Suprapubic skin (tissue), 4 donors: ENCODE results near the gene FLYWCH2. TPM values are rescaled to one million over a fixed set of nuclear protein-coding genes. Genes with fewer than 3 reads are reported as not detected.

ENCODE experiments used
- DNase-seq, 2 donors: peaks; one replicate each; pipeline ENCODE4 v3.0.0-alpha.2; 2019; ENCODE audit warnings: low spot score in 2 of 2
- H3K27ac ChIP-seq: fragments of 200-600 bp; sonication (generic); one replicate; pipeline ENCODE4 v1.5.1; 2019
- H3K27me3 ChIP-seq: fragments of 200-600 bp; sonication (generic); one replicate; pipeline ENCODE4 v1.5.1; 2019
- H3K36me3 ChIP-seq: fragments of 200-600 bp; sonication (generic); one replicate; pipeline ENCODE4 v1.5.1; 2019
- H3K4me1 ChIP-seq: fragments of 200-600 bp; sonication (generic); one replicate; pipeline ENCODE4 v1.5.1; 2019
- H3K4me3 ChIP-seq: fragments of 200-600 bp; sonication (generic); one replicate; pipeline ENCODE4 v1.5.1; 2019; ENCODE audit warnings: mild to moderate bottlenecking
- H3K9me3 ChIP-seq: fragments of 200-600 bp; sonication (generic); one replicate; pipeline ENCODE4 v1.5.1; 2019
- CTCF ChIP-seq, 2 donors: fragments of 200-600 bp in 1 of 2; fragments of 450-650 bp in 1 of 2; sonication (generic) in 1 of 2; IDR thresholded peaks; one replicate each; pipeline ENCODE4 v1.5.1; 2016 to 2019; ENCODE audit warnings: antibody characterized with exemption in 2 of 2, mild to moderate bottlenecking in 1 of 2, moderate library complexity in 1 of 2
- EP300 ChIP-seq: sonication (generic); formaldehyde crosslinking; IDR thresholded peaks from one replicate; pipeline ENCODE4 v1.6.1; 2017; ENCODE audit warnings: antibody characterized with exemption
- POLR2A ChIP-seq, 2 donors: fragments of 450-650 bp; IDR thresholded peaks; one replicate each; pipeline ENCODE4 v1.6.1; 2017; ENCODE audit warnings: antibody characterized with exemption in 2 of 2, mild to moderate bottlenecking in 2 of 2, moderate library complexity in 2 of 2
- POLR2AphosphoS5 ChIP-seq, 3 donors: sonication (generic); formaldehyde crosslinking; IDR thresholded peaks; one replicate each; pipeline ENCODE4 v1.6.1; 2017; ENCODE audit warnings: antibody characterized with exemption in 3 of 3
- WGBS: methylation state at CpG from one replicate; pipeline ENCODE4 v1.1.5; 2018; 5-methylcytosine and 5-hydroxymethylcytosine counted together
- total RNA-seq, 4 donors: library from RNA; depleted of rRNA; stranded (reverse); fragments of >200 nt; gene quantifications; one replicate each; pipeline ENCODE4 v1.1.0, GENCODE V29; 2016

Gene FLYWCH2
- total RNA-seq, 4 donors from 2014 or later, result 31.5 to 42.1 (median 34.7) TPM

- no peaks in the 10 kb centered on the region for H3K36me3 ChIP-seq
- peak overlapping the region; percentile 73 for H3K27ac ChIP-seq
- no peak for DNase-seq
- TF ChIP-seq CTCF (IDR thresholded peaks at IDR 0.05), result no peak
- TF ChIP-seq POLR2A (IDR thresholded peaks at IDR 0.05), result no peak
- TF ChIP-seq POLR2AphosphoS5 (IDR thresholded peaks at IDR 0.05), result no peak
- no peak for TF ChIP-seq EP300
- peaks cover 20% of the 10 kb centered on the region for H3K4me1 ChIP-seq
- 84% methylated on average over 8 of the region's 13 CpGs for WGBS
- no peaks in the 10 kb centered on the region for H3K9me3 ChIP-seq
- peaks cover 32% of the 10 kb centered on the region for H3K27me3 ChIP-seq
- H3K4me3 ChIP-seq, result no peak overlapping the region
Observed at GRCh38 chr16:2836646-2837508, 46.1 kb upstream of the FLYWCH2 start.

- DNase-seq, result no peak
- no peak overlapping the region for H3K27ac ChIP-seq
- WGBS, result 0% methylated on average over 1 of the region's 12 CpGs
- TF ChIP-seq POLR2AphosphoS5 (IDR thresholded peaks at IDR 0.05) (no peak), CTCF (IDR thresholded peaks at IDR 0.05) (peak; percentile 59 to 68), POLR2A (IDR thresholded peaks at IDR 0.05) (no peak)
- peaks cover 26% of the 10 kb centered on the region for H3K4me1 ChIP-seq
- H3K4me3 ChIP-seq, result no peak overlapping the region
- H3K27me3 ChIP-seq, result peaks cover 22% of the 10 kb centered on the region
- no peaks in the 10 kb centered on the region for H3K9me3 ChIP-seq
- H3K36me3 ChIP-seq, result no peaks in the 10 kb centered on the region
Observed at GRCh38 chr16:2838928-2839327, 44.1 kb upstream of the FLYWCH2 start.

GRCh38 chr16:2839650-2840450 is 43.2 kb upstream of the FLYWCH2 start:
- no peak for TF ChIP-seq POLR2AphosphoS5 (IDR thresholded peaks at IDR 0.05)
- no peak for TF ChIP-seq EP300
- no peak for TF ChIP-seq POLR2A (IDR thresholded peaks at IDR 0.05)
- no peak for TF ChIP-seq CTCF (IDR thresholded peaks at IDR 0.05)
- DNase-seq, result no peak
- 84% methylated on average over 13 of the region's 15 CpGs for WGBS
- no peaks in the 10 kb centered on the region for H3K9me3 ChIP-seq
- no peak overlapping the region for H3K4me3 ChIP-seq
- no peak overlapping the region for H3K27ac ChIP-seq
- H3K27me3 ChIP-seq, result peaks cover 22% of the 10 kb centered on the region
- no peaks in the 10 kb centered on the region for H3K36me3 ChIP-seq
- peaks cover 26% of the 10 kb centered on the region for H3K4me1 ChIP-seq

GRCh38 chr16:2840914-2841313 is 42.1 kb upstream of the FLYWCH2 start:
- no peak for TF ChIP-seq CTCF (IDR thresholded peaks at IDR 0.05)
- no peak for TF ChIP-seq POLR2A (IDR thresholded peaks at IDR 0.05)
- no peak for TF ChIP-seq POLR2AphosphoS5 (IDR thresholded peaks at IDR 0.05)
- no peak for TF ChIP-seq EP300
- H3K4me1 ChIP-seq, result peaks cover 19% of the 10 kb centered on the region
- no peak overlapping the region for H3K4me3 ChIP-seq
- peaks cover 22% of the 10 kb centered on the region for H3K27me3 ChIP-seq
- H3K9me3 ChIP-seq, result no peaks in the 10 kb centered on the region
- 69% methylated on average over 8 of the region's 12 CpGs for WGBS
- DNase-seq, result no peak
- H3K27ac ChIP-seq, result no peak overlapping the region
- no peaks in the 10 kb centered on the region for H3K36me3 ChIP-seq
